Neural crest cell (in vitro differentiated cells): Measurements from ENCODE around the gene CDC45. TPM values are rescaled to one million over a fixed set of nuclear protein-coding genes. Genes with fewer than 3 reads are reported as not detected.

Experiments
- DNase-seq: peaks from one replicate; pipeline ENCODE4 v3.0.0; 2021; ENCODE audit warnings: low read depth, mixed read lengths, low spot score
- H3K27ac Mint-ChIP-seq: one replicate; pipeline ENCODE4 v1.8.0; 2021; ENCODE audit warnings: mild to moderate bottlenecking, mixed read lengths; ENCODE audit not compliant: unreplicated experiment
- H3K27me3 Mint-ChIP-seq: 2 replicates; pipeline ENCODE4 v1.8.0; 2021; ENCODE audit warnings: low read depth, mild to moderate bottlenecking, mixed read lengths
- H3K36me3 Mint-ChIP-seq: 2 replicates; pipeline ENCODE4 v1.8.0; 2021; ENCODE audit warnings: low read depth, mild to moderate bottlenecking, mixed read lengths
- H3K4me1 Mint-ChIP-seq: 2 replicates; pipeline ENCODE4 v1.8.0; 2021; ENCODE audit warnings: mixed read lengths
- H3K4me3 Mint-ChIP-seq: one replicate; pipeline ENCODE4 v1.8.0; 2021; ENCODE audit warnings: mild to moderate bottlenecking, mixed read lengths
- H3K9me3 Mint-ChIP-seq: 2 replicates; pipeline ENCODE4 v1.8.0; 2021; ENCODE audit warnings: mixed read lengths
- total RNA-seq: library from RNA; stranded (reverse); gene quantifications from 2 replicates; pipeline ENCODE4 v1.2.1, GENCODE V29; 2021
- TF ChIP-seq, protein P1 (sequence below): fragments of 200-600 bp; sonication (generic); conservative IDR thresholded peaks from 2 replicates; pipeline ENCODE4 v1.5.0; 2021; ENCODE audit warnings: antibody characterized with exemption, mild to moderate bottlenecking

The CDC45 gene
- total RNA-seq, 1 donor from 2014 or later = 49.8 TPM

- Mint-ChIP-seq H3K27me3 (no peaks in the 10 kb centered on the region), H3K27ac (peak within 1 kb of the TSS; percentile 96), H3K4me3 (peak within 1 kb of the TSS; percentile 93), H3K9me3 (no peaks in the 10 kb centered on the region), H3K4me1 (peaks cover 37% of the 10 kb centered on the region), H3K36me3 (peaks cover 9% of the 10 kb centered on the region)
- DNase-seq = peak; percentile 81
- TF ChIP-seq, protein P1, sequence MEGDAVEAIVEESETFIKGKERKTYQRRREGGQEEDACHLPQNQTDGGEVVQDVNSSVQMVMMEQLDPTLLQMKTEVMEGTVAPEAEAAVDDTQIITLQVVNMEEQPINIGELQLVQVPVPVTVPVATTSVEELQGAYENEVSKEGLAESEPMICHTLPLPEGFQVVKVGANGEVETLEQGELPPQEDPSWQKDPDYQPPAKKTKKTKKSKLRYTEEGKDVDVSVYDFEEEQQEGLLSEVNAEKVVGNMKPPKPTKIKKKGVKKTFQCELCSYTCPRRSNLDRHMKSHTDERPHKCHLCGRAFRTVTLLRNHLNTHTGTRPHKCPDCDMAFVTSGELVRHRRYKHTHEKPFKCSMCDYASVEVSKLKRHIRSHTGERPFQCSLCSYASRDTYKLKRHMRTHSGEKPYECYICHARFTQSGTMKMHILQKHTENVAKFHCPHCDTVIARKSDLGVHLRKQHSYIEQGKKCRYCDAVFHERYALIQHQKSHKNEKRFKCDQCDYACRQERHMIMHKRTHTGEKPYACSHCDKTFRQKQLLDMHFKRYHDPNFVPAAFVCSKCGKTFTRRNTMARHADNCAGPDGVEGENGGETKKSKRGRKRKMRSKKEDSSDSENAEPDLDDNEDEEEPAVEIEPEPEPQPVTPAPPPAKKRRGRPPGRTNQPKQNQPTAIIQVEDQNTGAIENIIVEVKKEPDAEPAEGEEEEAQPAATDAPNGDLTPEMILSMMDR = no peak
These were observed 32.2 kb upstream of the CDC45 start, which contains the start of gene C22orf39 for GRCh38 chr22:19447330-19448075. Gene C22orf39, minus strand, starts transcription at chr22:19447711. Its CDS starts 23 bp downstream, at chr22:19447688.

- Mint-ChIP-seq H3K4me3 (peak overlapping the region; percentile 93), H3K9me3 (no peaks in the 10 kb centered on the region), H3K36me3 (peaks cover 11% of the 10 kb centered on the region), H3K27ac (peak overlapping the region; percentile 96), H3K27me3 (no peaks in the 10 kb centered on the region), H3K4me1 (peaks cover 37% of the 10 kb centered on the region)
- no peak for DNase-seq
- TF ChIP-seq, protein P1 = no peak
These were observed 31.6 kb upstream of the CDC45 start for GRCh38 chr22:19448076-19448607.

DNA sequence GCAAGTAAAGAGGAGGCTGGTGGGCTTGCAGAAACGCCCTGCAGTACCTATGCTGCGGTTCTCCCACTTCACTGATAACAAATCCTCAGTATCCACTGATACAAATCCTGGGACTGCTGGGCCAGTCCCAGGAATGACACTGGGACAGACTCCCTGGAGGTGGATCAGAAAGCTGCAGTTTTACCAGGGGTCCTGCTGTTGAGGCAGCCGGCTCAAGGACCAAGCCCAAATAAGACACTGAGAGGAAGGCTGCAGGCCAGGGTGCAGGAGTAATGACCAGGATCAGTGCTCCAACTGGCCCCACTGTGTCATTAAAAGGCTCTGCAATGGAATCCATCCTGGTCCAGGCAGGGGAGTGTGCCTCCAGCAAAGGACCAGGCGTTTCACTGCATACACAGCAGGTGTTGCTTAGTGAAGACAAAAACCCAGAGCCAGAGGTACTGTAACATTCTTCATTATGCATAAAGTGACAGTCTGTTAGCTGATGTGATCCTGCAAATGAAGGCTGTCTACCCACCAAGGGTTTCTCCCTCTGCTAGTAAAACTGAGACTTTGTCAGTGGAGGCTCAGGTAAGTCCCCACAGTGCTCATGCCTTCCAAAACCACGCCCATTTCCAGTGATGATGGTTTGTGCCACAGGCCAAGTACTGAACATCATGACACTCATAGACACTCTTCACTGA lies 30.8 kb upstream of the CDC45 start:
- H3K36me3 Mint-ChIP-seq = peaks cover 9% of the 10 kb centered on the region
- TF ChIP-seq, protein P1 = no peak
- no peaks in the 10 kb centered on the region for H3K9me3 Mint-ChIP-seq
- peaks cover 37% of the 10 kb centered on the region for H3K4me1 Mint-ChIP-seq
- peak overlapping the region; percentile 93 for H3K4me3 Mint-ChIP-seq
- no peak for DNase-seq
- no peak overlapping the region for H3K27ac Mint-ChIP-seq
- H3K27me3 Mint-ChIP-seq = no peaks in the 10 kb centered on the region

DNA sequence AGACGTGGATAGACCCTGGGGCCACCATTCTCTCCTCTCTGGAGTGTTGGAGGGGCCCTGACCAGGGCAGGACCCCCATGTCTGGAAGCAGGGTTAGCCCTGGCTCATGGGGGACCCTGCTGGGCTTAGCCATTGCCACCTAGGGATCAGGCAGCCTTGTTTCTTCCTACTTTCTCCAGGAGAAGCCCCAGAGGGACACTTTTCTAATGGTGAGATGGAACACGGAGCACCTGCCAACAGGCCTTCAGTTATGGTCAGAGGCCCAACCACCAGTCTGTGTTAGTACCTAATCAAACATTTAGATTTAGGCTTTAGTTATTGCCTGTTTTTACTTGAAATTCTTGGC lies 30.3 kb upstream of the CDC45 start:
- TF ChIP-seq, protein P1 = no peak
- peaks cover 35% of the 10 kb centered on the region for H3K4me1 Mint-ChIP-seq
- peaks cover 10% of the 10 kb centered on the region for H3K36me3 Mint-ChIP-seq
- peak overlapping the region; percentile 35 for H3K4me3 Mint-ChIP-seq
- H3K27me3 Mint-ChIP-seq = no peaks in the 10 kb centered on the region
- no peak for DNase-seq
- H3K27ac Mint-ChIP-seq = no peak overlapping the region
- H3K9me3 Mint-ChIP-seq = no peaks in the 10 kb centered on the region

- DNase-seq = no peak
- H3K9me3 Mint-ChIP-seq = no peaks in the 10 kb centered on the region
- H3K4me1 Mint-ChIP-seq = peaks cover 25% of the 10 kb centered on the region
- no peaks in the 10 kb centered on the region for H3K27me3 Mint-ChIP-seq
- TF ChIP-seq, protein P1 = no peak
- H3K4me3 Mint-ChIP-seq = peak overlapping the region; percentile 18
- no peak overlapping the region for H3K27ac Mint-ChIP-seq
- H3K36me3 Mint-ChIP-seq = peaks cover 12% of the 10 kb centered on the region
These were observed 29.2 kb upstream of the CDC45 start for GRCh38 chr22:19450363-19451175.
